Tibial nerve (tissue), 4 donors: ENCODE data around the gene AQP2. TPM values are rescaled to one million over a fixed set of nuclear protein-coding genes. Genes with fewer than 3 reads are reported as not detected.
A peak's percentile ranks its signal among the peaks of the same experiment; 100 is the strongest.

ENCODE experiments used
- DNase-seq, 2 donors: peaks; one replicate each; pipeline ENCODE4 v3.0.0-alpha.2; 2019; ENCODE audit warnings: low spot score in 2 of 2
- H3K27ac ChIP-seq, 4 donors: fragments of 200-600 bp; sonication (generic) in 3 of 4; one replicate each; pipeline ENCODE4 v1.5.1; 2017 to 2019; ENCODE audit warnings: mild to moderate bottlenecking in 1 of 4
- H3K27me3 ChIP-seq, 2 donors: fragments of 200-600 bp; sonication (generic) in 1 of 2; one replicate each; pipeline versions ENCODE4 v1.5.1 to v1.6.0; 2017 to 2019
- H3K36me3 ChIP-seq, 3 donors: fragments of 200-600 bp; sonication (generic); one replicate each; pipeline ENCODE4 v1.5.1; 2018 to 2019
- H3K4me1 ChIP-seq, 4 donors: fragments of 200-600 bp; sonication (generic) in 3 of 4; one replicate each; pipeline ENCODE4 v1.5.1; 2017 to 2019
- H3K4me3 ChIP-seq, 4 donors: fragments of 200-600 bp; sonication (generic) in 3 of 4; one replicate each; pipeline ENCODE4 v1.5.1; 2017 to 2019; ENCODE audit warnings: mild to moderate bottlenecking in 1 of 4, moderate library complexity in 1 of 4
- H3K9me3 ChIP-seq, 4 donors: fragments of 200-600 bp; sonication (generic) in 3 of 4; one replicate each; pipeline ENCODE4 v1.5.1; 2017 to 2019
- CTCF ChIP-seq, 5 experiments: fragments of 200-600 bp in 3 of 5; fragments of 450-650 bp in 2 of 5; sonication (generic) in 3 of 5; IDR thresholded peaks; one replicate each; pipeline ENCODE4 v1.5.1; 2016 to 2019; ENCODE audit warnings: antibody characterized with exemption in 5 of 5, mild to moderate bottlenecking in 3 of 5, moderate library complexity in 2 of 5
- EP300 ChIP-seq, 2 donors: sonication (generic); formaldehyde crosslinking; IDR thresholded peaks; one replicate each; pipeline ENCODE4 v1.6.1; 2017; ENCODE audit warnings: antibody characterized with exemption in 2 of 2, mild to moderate bottlenecking in 1 of 2
- POLR2A ChIP-seq, 2 donors: fragments of 450-650 bp; IDR thresholded peaks; one replicate each; pipeline ENCODE4 v1.6.1; 2017; ENCODE audit warnings: antibody characterized with exemption in 2 of 2, mild to moderate bottlenecking in 2 of 2, moderate library complexity in 2 of 2
- WGBS, 2 donors: methylation state at CpG; one replicate each; pipeline ENCODE4 v1.1.5; 2018; 5-methylcytosine and 5-hydroxymethylcytosine counted together
- total RNA-seq, 4 donors: library from RNA; depleted of rRNA; stranded (reverse); fragments of >200 nt; gene quantifications; one replicate each; pipeline ENCODE4 v1.1.0, GENCODE V29; 2016

AQP2 gene, protein sequence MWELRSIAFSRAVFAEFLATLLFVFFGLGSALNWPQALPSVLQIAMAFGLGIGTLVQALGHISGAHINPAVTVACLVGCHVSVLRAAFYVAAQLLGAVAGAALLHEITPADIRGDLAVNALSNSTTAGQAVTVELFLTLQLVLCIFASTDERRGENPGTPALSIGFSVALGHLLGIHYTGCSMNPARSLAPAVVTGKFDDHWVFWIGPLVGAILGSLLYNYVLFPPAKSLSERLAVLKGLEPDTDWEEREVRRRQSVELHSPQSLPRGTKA
- total RNA-seq = not detected

GRCh38 chr12:49950273-49951251, at the start of gene AQP2:
Gene AQP2 (plus strand): TSS chr12:49950737. CDS start chr12:49950831, 94 bp downstream.
- peaks cover 0 to 28% of the 10 kb centered on the region in 2 donors for H3K27me3 ChIP-seq

GRCh38 chr12:49901026-49901425, 49.5 kb upstream of the AQP2 start:
- Histone ChIP-seq H3K36me3 (no peaks in the 10 kb centered on the region), H3K4me3 (no peak overlapping the region), H3K27ac (peak overlapping the region in 1 of 4 donors; percentile 13), H3K9me3 (no peaks in the 10 kb centered on the region), H3K4me1 (peaks cover 0 to 15% (median 3%) of the 10 kb centered on the region in 4 donors), H3K27me3 (peaks cover 0 to 12% of the 10 kb centered on the region in 2 donors)
- TF ChIP-seq EP300 (IDR thresholded peaks at IDR 0.05) = no peak
- no peak for TF ChIP-seq POLR2A (IDR thresholded peaks at IDR 0.05)
- no peak for TF ChIP-seq CTCF (IDR thresholded peaks at IDR 0.05)
- DNase-seq = no peak
- WGBS, 2 donors = 74 to 77% methylated on average over 4 of the region's 4 CpGs

More at GRCh38 chr12:49950273-49951251, at the start of gene AQP2:
- TF ChIP-seq EP300 (IDR thresholded peaks at IDR 0.05) (no peak), POLR2A (IDR thresholded peaks at IDR 0.05) (no peak), CTCF (IDR thresholded peaks at IDR 0.05) (no peak)
- Histone ChIP-seq H3K4me1 (peaks cover 0 to 5% (median 1%) of the 10 kb centered on the region in 4 donors), H3K4me3 (no peak within 1 kb of the TSS), H3K9me3 (no peaks in the 10 kb centered on the region), H3K27ac (no peak within 1 kb of the TSS), H3K36me3 (no peaks in the 10 kb centered on the region)
- WGBS, 2 donors = 85 to 88% methylated on average over 25 to 31 of the region's 32 CpGs
- DNase-seq = no peak

GRCh38 chr12:49901986-49902385, 48.6 kb upstream of the AQP2 start:
- no peak overlapping the region for H3K27ac ChIP-seq
- no peaks in the 10 kb centered on the region for H3K36me3 ChIP-seq
- DNase-seq = no peak
- H3K4me3 ChIP-seq = no peak overlapping the region
- TF ChIP-seq CTCF (IDR thresholded peaks at IDR 0.05) (no peak), EP300 (IDR thresholded peaks at IDR 0.05) (no peak), POLR2A (IDR thresholded peaks at IDR 0.05) (no peak)
- peaks cover 0 to 15% (median 3%) of the 10 kb centered on the region in 4 donors for H3K4me1 ChIP-seq
- peaks cover 0 to 12% of the 10 kb centered on the region in 2 donors for H3K27me3 ChIP-seq
- 89 to 92% methylated on average over 5 of the region's 5 CpGs for WGBS, 2 donors
- H3K9me3 ChIP-seq = no peaks in the 10 kb centered on the region

DNA sequence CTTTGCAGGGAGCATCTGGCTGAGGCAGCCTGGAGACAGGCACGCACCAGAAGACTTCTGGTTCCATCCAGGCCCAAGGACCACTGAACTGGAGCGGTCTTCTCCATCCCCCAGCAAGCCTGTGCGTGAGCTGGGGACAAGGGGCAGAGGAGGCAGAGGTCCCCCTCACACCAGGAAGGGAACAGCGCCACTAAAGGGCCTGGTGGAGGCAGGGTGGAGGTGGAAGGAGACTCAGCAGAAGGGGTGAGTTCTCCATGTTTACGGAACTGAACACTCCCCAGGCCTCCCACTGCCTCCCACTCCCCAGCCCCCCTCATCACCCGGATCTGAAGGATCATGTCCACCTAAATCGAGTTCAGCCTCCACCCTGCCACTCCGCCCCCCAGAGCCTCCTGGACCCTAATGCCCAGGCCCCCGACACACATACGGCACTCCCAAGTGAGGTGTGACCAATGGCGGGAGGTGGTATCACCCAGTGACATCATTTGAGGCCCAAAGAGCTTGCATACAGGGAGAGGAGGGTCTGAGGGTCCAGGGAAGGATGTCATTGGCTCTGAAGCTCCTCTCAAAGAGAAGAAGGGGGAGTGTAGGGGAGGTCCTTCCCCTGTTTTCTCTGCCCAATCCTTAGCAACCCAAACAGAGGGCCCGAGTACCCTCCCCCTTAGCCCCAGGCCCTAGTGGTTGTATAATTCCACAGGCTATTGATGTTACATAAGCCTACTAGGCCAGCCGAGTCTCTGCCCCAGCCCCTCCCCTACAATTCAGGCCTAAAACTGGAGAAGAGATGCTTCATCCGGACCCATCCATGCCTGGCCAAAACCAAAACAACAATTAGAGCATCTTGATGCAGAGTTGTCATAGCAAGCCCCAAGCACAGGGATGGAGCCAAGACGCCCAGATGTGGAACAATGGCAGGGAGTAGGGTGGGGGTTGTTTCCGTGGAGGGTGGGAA, 47.9 kb upstream of the AQP2 start:
- Histone ChIP-seq H3K4me3 (peak overlapping the region in 1 of 4 donors; percentile 55), H3K27ac (peak overlapping the region in 3 of 4 donors; percentile 56 to 81 (median 77)), H3K27me3 (peaks cover 0 to 12% of the 10 kb centered on the region in 2 donors)

More for the DNA sequence above, 47.9 kb upstream of the AQP2 start:
- Histone ChIP-seq H3K4me1 (peaks cover 0 to 15% (median 3%) of the 10 kb centered on the region in 4 donors), H3K9me3 (no peaks in the 10 kb centered on the region), H3K36me3 (no peaks in the 10 kb centered on the region)
- TF ChIP-seq POLR2A (IDR thresholded peaks at IDR 0.05) = no peak
- no peak for TF ChIP-seq EP300 (IDR thresholded peaks at IDR 0.05)
- TF ChIP-seq CTCF (IDR thresholded peaks at IDR 0.05) = no peak
- 77 to 82% methylated on average over 16 of the region's 16 CpGs for WGBS, 2 donors
- no peak for DNase-seq
